GM12892 (cell line): Measurements from ENCODE around the gene PPRC1.
"Not testable (repeated sequence)": the region's sequence is repeated elsewhere in the genome, so short reads cannot be mapped to it uniquely, and the experiment has no call there.

ENCODE experiments used
- DNase-seq: peaks from one replicate; pipeline ENCODE4 v3.0.0; 2011; ENCODE audit not compliant: insufficient read length
- FAIRE-seq: peaks from 2 replicates; lab custom pipeline; 2011; peaks lifted over from hg19 to GRCh38; lab: Jason Lieb, UNC
- POLR2A ChIP-seq: IDR thresholded peaks from 2 replicates; pipeline ENCODE4 v1.6.1; 2011; ENCODE audit warnings: low read depth, low read length, control low read depth
- POLR2AphosphoS5 ChIP-seq: IDR thresholded peaks from 2 replicates; pipeline ENCODE4 v1.6.1; 2011; ENCODE audit warnings: low read depth, low read length, control low read depth
- TAF1 ChIP-seq: IDR thresholded peaks from 2 replicates; pipeline ENCODE4 v1.6.1; 2011; ENCODE audit warnings: low read depth, mild to moderate bottlenecking, control low read depth, low read length, borderline replicate concordance

PPRC1 gene

DNA sequence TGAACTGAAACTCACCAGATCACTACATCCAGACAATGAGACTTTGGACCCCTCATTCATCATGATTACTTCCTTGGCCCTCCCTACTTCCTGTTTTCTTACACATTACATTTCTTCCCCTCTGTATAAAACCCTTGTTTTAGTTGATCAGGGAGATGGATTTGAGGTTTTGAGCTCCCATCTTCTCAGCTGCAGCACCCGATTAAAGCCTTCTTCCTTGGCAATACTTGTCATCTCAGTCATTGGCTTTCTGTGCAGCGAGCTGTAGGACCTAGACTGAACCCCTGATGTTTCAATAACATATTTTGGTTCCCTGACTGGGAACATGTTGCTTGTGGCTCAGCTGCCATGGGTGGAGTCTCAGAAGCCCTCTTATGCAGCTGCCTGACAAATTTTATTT, 52.4 kb downstream of the PPRC1 start:
- DNase-seq: no peak
- FAIRE-seq: no peak
- TF ChIP-seq TAF1 (no peak), POLR2AphosphoS5 (no peak), POLR2A (no peak)

DNA sequence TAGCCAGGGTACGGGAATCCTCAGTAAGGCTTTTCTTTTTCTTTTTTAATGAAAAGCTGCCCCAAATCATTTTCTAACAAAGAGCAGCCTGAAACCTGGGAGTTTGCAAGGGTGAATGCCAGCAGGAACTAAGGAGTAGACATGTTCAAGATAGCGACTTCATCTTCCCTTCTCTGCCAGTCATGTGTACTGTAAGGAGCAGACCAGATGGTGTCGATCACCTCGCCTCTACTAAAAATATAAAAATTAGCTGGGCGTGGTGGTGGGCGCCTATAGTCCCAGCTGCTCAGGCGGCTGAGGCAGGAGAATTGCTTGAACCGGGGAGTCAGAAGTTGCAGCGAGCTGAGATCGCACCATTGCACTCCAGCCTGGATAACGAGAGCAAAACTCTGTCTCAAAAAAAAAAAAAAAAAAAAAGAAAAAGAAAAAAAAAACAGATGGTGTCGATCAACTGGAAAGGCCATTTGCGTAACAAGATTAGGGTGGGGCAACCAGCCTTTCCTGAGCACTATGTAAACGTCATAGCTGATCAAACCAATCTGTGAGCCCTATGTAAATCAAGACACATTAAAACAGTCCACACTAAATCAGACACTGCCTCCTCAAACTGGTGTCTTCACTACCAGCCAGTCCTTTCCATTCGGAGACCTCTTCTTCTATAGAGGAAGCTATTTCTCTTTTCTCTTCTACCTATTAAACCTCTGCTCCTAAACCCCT, 53.1 kb downstream of the PPRC1 start:
- TF ChIP-seq POLR2A (no peak), TAF1 (no peak), POLR2AphosphoS5 (no peak)
- FAIRE-seq: no peak
- DNase-seq: no peak

DNA sequence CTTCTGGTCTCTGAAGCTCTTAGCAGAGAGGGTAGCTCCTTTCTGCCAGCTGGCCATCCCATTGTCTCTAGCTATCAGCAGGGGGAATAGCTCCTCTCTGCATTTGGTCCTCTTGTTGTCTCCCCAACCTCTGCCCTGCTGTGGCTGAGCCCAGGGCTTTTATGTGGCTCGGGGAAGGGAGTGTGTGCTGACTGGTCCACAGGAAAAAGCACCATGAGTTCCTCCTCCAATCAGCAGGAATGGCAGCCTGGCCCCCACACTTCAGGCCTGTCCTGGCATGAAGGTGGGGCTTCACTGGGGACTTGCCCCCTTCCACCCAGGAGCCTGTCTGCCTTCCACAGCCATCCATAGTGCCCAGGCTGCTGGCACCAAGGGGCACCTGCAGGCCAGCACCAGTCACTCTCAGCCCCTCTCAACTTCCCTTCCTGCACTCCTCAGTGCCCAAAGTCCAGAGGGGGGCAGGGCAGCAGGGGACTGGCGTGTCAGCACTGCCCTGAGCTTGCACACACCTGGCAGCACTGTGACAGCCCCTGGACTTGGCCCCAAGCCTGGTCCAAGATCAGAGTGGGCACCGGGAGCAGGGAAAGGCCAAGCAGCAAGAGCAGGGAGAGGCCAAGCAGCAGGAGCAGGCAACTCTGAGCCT, 55.6 kb downstream of the PPRC1 start:
- FAIRE-seq: no peak

DNA sequence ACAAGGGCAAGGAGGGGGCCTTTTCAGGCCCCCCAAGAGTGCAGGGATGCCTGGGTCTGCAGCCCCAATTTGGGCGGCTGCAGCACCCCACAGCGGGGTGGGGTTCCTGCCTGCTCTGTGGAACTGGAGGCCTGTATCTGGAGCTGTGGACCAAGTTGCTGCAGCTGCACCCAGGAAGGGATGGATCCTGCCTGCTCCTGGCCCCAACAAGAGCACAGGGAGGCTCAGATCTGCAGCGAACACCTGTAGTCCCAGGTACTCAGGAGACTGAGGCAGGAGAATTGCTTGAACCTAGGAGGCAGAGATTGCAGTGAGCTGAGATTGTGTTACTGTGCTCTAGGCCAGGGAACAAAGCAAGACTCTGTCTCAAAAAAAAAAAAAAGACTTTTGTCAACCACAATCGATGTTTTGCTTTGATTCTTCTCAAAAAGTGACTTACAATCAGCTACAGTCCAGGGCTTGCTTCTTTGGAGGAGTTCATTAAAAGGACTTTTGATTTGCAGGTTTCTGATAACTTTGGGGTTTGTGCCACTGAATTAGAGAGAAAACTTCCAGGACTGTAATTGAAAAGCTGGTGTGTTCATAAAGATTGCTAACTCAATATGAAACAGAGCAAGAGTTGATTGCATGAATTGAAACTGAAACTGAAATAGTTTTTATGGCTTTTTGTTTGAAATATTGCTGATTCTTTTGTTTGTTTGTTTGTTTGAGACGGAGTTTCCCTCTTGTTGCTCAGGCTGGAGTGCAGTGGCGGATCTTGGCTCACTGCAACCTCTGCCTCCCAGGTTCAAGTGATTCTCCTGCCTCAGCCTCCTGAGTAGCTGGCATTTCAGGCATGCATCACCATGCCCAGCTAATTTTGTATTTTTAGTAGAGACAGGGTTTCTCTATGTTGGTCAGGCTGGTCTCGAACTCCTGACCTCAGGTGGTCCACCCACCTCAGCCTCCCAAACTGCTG, 56.4 kb downstream of the PPRC1 start:
- DNase-seq: not testable (repeated sequence)
- FAIRE-seq: peak; percentile 30

More for the DNA sequence above, 55.6 kb downstream of the PPRC1 start:
- DNase-seq: no peak
- no peak for TF ChIP-seq TAF1
- TF ChIP-seq POLR2A: no peak

DNA sequence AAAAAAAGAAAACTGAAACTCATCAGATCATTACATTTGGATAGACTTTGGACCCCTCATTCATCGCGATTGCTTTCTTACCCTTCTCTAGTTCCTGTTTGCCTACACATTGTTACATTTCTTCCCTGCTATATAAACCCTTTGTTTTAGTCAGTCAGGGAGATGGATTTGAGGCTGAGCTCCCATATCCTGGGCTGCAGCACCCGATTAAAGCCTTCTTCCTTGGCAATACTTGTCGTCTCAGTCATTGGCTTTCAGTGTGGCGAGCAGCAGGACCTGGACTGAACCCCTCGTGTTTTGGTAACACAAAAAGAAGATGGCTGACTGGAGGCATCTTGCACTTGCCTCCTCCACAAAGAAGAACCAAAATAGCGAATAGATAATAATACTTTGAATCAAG, 59.1 kb downstream of the PPRC1 start:
- DNase-seq (no peak), FAIRE-seq (no peak)
- TF ChIP-seq TAF1: no peak
- TF ChIP-seq POLR2A: no peak
- no peak for TF ChIP-seq POLR2AphosphoS5

DNA sequence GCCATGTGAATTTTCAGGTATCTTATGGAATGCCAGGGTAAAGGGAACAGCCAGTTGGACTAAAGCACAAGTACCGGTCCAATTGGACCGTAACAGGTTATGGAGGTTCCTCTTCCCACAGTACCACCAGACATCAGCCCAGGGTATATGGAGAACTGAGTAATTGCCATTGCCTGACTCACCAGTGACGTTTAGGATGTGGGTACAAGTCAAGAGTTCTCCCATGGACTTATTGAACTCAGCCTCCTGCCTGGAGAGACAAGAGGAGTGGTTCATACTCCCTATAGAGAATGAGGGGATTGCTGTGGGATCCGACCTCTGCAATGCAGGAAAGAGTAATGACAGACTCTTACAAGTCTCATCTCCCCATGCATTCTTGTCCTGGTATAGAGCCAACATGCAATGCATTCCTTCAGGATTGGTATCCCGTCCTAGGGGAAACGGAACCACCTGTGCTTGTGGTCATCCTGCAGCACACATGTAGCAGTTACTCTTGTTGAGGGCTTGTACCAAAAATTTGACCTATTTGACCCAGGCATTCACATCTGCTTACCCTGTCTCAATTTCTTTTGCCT, 62.5 kb downstream of the PPRC1 start:
- no peak for TF ChIP-seq TAF1
- TF ChIP-seq POLR2A: no peak
- TF ChIP-seq POLR2AphosphoS5: no peak
- FAIRE-seq: no peak
- no peak for DNase-seq

DNA sequence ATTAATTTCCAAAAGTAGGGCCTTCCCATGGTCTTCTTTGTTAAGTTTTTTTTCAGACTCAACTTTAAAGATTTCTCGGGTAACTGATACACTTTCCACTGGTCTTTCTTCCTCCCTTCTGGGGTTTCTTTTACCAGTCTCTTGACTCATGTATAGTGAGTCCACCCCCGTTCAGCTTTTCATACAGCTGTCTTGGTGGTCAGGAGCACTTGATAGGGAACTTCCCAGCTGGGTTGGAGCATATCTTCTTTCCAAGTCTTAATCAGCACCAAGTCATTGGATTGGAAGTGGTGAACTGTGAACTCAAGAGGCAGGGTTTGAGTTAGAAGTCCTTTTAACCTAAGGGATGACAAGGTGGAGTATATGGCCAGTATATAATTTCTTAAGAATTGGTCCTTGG, 64.1 kb downstream of the PPRC1 start:
- FAIRE-seq (no peak), DNase-seq (no peak)
- TF ChIP-seq TAF1: no peak

DNA sequence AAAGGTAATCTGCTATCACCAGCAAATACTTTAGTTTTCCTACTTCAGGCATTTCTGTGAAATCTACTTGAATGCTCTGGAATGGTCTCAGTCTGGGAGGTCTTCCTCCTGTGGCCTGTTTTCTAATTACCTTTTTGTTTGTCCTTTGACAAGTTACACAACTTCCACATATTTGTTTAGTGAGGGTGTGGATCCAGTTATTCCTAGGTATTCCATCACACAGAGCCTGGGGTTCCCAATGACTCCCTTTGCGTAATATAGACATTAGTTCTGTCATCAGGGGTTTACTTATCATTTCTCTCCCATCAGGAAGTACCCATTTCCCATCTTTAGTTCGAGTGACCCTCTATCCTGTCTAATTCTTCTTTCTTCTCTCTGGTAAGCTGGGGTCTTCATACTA, 65.2 kb downstream of the PPRC1 start:
- DNase-seq (no peak), FAIRE-seq (no peak)
- no peak for TF ChIP-seq POLR2AphosphoS5
- no peak for TF ChIP-seq POLR2A
- TF ChIP-seq TAF1: no peak
